Activated T-cell treated with anti-CD3 and anti-CD28 coated beads for 4 hours (primary cell): ENCODE results near the gene SWI5.

ENCODE experiments used
- DNase-seq: peaks from one replicate; pipeline ENCODE4 v3.0.0-alpha.2; 2020

SWI5 gene

GRCh38 chr9:128252317-128253139 is 23.5 kb upstream of the SWI5 start:
- DNase-seq: no peak

GRCh38 chr9:128253140-128253990 is 22.7 kb upstream of the SWI5 start:
- DNase-seq: no peak

- DNase-seq: no peak
These were observed 22.1 kb upstream of the SWI5 start for GRCh38 chr9:128253991-128254346.

GRCh38 chr9:128254362-128254761 is 21.7 kb upstream of the SWI5 start:
- no peak for DNase-seq

- peak; percentile 33 for DNase-seq
These were observed 21.0 kb upstream of the SWI5 start for GRCh38 chr9:128254855-128255759.

- DNase-seq: no peak
These were observed 18.8 kb upstream of the SWI5 start for GRCh38 chr9:128257086-128257825.

GRCh38 chr9:128257907-128258306 is 18.2 kb upstream of the SWI5 start:
- DNase-seq: no peak

GRCh38 chr9:128258326-128258725 is 17.8 kb upstream of the SWI5 start:
- DNase-seq: no peak

GRCh38 chr9:128259156-128259555 is 16.9 kb upstream of the SWI5 start:
- no peak for DNase-seq

GRCh38 chr9:128260340-128260739 is 15.7 kb upstream of the SWI5 start:
- DNase-seq: no peak

- no peak for DNase-seq
These were observed 13.4 kb upstream of the SWI5 start for GRCh38 chr9:128262687-128263086.

GRCh38 chr9:128265348-128265847 is 10.7 kb upstream of the SWI5 start:
- DNase-seq: no peak

GRCh38 chr9:128266868-128267590 is 9.0 kb upstream of the SWI5 start:
- DNase-seq: no peak

- DNase-seq: no peak
These were observed 5.0 kb upstream of the SWI5 start for GRCh38 chr9:128271112-128271511.

- DNase-seq: no peak
These were observed 4.6 kb upstream of the SWI5 start for GRCh38 chr9:128271512-128271911.

- no peak for DNase-seq
These were observed 1.8 kb upstream of the SWI5 start for GRCh38 chr9:128274245-128274644.

- no peak for DNase-seq
These were observed 673 bp upstream of the SWI5 start, which contains the start of gene GOLGA2 for GRCh38 chr9:128275198-128276007. TSS of gene GOLGA2 (minus strand) at chr9:128276007. CDS start at chr9:128275976, 31 bp downstream.

- DNase-seq: no peak
These were observed 646 bp downstream of the SWI5 start for GRCh38 chr9:128276574-128277270.
